GM21619 (cell line): Measurements from ENCODE around the gene CAPZA2.

Source experiments
- ATAC-seq: cut with Tn5 transposase; IDR thresholded peaks from one replicate; pipeline ENCODE4 v1.9.1; 2021; ENCODE audit not compliant: unreplicated experiment

The CAPZA2 gene

GRCh38 chr7:116861717-116862116 is 670 bp upstream of the CAPZA2 start:
- ATAC-seq, result no peak

DNA sequence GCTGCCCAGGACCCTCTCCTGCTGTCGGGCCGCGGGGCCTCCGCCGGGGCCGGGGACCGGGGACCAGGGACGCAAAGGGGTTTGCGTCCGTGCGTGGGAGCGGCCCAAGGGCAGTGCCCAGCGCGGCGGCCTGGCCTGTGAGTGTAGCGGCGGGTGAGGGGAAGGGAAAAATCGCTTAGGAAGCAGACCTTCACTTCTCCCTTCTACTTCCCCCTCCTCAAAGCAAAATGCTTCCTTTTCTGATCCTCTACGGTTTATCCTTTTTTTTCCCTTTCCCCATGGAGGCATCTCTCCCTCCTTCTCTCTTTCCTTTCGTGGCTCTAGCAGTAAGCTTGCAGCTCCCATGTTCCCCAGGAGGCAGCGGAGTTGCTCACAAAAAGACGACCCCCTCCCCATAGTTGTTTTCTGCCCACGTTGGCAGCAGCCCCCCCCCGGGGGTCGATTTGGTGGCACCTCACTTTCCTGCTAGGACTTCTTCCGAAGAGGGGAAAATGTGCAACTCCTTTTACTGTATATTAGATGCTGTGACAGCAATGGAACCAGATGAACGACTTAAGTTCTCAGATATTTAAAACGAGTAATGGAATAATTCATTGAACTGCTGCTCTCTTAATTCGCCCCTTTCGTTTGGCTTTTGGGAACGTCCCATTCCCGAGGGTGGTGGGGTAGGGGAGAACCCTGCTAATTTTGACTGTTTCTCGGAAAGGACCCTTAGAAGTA is 724 bp downstream of the CAPZA2 start:
- peak; percentile 0 for ATAC-seq

- no peak for ATAC-seq
These were observed 1.6 kb downstream of the CAPZA2 start for GRCh38 chr7:116863936-116864500.

GRCh38 chr7:116871061-116871700 is 8.8 kb downstream of the CAPZA2 start:
- no peak for ATAC-seq

DNA sequence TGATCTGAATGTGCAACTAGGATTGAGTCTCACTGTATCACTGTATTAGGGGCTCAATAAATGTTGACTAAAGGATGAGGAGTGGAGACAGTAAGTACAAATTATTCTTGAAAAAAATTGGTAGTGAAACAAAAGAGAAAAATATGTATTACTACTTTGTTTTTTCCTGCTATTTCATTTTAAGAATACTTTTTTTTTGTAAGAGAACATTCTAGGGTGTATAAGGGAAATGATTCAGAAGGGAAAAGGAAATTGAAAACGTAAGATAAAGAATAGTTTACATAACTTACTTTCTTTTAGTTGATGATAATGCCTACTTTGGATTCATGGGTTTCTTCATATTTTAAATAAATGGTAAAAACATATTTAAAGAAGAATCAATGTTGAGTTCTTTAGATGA is 9.6 kb downstream of the CAPZA2 start:
- no peak for ATAC-seq

GRCh38 chr7:116873619-116874018 is 11.2 kb downstream of the CAPZA2 start:
- ATAC-seq, result no peak

DNA sequence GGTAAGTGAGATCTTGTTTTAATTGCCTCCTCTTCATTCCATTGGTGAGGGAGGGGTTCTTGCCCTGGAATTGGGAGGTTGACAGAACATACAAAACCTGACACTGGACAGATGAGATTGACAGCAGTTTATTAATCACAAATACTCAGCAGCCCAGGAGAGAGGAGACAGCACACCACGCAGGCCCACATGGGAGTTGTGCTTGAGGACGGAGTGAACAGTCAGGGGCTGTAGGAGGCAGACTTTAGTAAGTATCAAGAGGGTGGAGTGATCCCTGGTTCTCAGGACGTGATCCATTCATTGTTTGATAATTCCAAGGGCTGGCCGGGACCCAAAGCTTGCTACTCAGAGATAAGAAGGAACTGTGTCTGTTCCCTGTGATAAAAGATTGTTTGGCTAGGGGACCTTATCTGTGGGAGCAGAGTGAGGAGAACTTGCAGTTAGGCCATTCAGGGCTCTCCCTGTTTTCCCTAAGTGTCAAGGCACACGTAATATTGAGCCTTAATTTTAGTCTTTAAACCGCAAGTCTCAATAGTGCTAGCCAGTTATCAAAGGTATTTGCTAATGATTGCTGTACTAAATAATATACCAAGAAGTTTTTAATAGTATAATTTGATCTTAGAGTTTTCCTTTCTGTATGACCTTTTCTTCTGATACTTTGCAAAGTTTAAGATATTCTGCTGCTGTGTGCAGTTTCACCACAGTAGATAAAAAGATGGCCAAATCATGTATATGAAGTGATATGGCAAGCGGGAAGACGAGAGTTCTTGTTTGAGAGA is 14.5 kb downstream of the CAPZA2 start:
- no peak for ATAC-seq

- ATAC-seq, result no peak
These were observed 15.2 kb downstream of the CAPZA2 start for GRCh38 chr7:116877443-116878217.

- no peak for ATAC-seq
These were observed 22.3 kb downstream of the CAPZA2 start for GRCh38 chr7:116884691-116885090.

GRCh38 chr7:116885724-116886123 is 23.3 kb downstream of the CAPZA2 start:
- ATAC-seq, result no peak

DNA sequence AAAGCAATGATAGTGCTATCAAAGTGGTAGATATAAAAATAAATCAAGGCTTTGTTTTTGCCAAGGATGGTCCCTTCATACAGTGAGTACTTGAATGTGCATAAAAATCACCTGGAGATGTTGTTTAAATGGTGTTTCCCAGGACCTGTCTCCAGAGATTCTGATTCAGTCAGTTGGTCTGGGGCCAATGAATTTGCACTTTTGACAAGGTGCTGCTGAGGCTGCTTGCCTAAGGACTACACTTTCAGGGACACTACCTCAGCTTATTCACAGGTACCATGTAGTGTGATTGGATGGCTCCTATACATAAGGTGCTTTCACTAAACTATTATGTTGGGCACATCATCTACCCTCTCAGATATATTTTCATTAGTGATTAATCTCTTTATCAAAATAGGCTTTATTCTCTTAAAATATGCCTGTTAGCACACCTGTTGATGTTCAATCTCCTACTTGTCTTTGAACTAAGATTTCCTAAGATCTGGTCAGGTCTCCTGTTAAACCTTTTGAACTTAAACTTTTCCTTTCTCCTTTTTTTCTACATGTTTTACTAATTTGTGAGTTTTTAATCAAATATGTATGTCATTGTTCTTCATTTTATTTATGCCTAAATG is 24.3 kb downstream of the CAPZA2 start:
- ATAC-seq, result no peak

DNA sequence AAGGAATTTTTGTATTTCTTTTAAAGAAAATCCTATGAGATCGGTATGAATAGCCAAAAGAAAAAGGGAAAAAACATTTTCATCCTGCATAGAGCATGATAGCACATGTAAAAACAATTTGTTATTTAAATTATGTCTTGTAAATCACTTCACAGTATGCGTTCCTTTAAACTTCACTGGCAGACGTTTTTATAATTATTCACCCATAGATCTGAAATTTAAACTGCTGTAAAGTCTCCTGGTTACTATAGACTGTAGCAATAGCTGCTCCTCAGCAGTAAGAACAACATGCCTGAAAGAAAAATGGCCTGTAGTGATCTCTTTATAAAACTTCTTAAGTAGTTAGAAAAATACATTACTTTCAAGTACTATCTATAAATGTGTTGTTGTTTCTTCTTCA is 26.5 kb downstream of the CAPZA2 start:
- no peak for ATAC-seq

DNA sequence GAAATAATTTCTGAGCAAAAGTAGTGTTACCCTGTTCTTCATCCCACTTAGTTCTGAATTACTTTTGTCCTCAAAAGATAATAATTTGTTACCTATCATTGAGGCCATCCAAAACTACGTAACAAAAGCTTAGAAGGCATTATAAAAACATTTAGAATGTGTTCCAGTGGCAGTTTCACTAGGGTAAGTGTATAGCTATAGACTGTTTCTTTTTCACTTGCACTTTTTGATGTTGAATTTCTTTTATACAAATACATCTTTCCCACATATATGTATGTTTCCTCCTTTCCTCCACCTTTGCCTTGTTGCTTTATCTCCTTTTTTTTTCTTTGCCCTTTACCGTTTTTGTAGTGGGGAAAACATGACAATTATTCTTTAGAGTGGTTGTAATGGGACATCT is 33.5 kb downstream of the CAPZA2 start:
- no peak for ATAC-seq

DNA sequence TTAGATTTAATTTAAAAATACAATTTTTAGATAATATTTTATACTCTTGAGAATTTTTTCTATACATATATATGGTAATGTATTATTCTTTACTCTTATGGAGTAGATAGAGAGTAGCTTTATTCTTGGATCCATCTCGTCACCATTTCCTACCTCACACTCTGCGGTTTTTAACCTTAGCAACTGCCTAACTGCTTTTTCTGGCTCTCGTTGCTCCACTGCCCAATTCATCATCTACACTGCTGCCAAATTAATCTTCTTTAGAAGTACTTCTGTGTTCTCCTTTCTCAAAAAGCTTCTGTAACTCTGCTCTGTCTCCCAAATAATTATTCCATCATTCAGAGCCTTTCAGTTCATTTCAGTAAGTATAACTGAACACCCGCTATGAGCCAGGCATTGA is 35.3 kb downstream of the CAPZA2 start:
- ATAC-seq, result no peak

DNA sequence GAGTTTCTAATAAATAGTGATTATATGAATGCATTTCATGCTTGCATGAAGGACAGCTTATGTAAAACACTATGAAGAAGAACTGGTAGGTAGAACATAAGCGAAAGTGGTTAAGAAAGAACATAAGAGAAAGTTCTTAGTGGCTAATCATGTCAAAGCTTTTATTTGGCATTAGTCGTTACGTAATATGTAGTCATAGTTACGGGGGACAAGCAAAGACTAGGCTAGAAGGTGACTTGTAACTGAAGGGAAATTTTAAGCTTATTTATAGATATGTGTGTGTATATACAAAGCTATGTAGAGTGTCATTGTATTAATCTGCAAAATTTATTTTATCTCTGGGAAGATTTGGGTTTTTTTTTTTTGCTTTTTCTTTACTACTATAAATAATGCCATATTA is 36.9 kb downstream of the CAPZA2 start:
- ATAC-seq, result no peak

- ATAC-seq, result no peak
These were observed 38.8 kb downstream of the CAPZA2 start for GRCh38 chr7:116901143-116901542.

GRCh38 chr7:116902867-116903266 is 40.5 kb downstream of the CAPZA2 start:
- ATAC-seq, result no peak

- ATAC-seq, result no peak
These were observed 44.0 kb downstream of the CAPZA2 start for GRCh38 chr7:116906391-116906790.

GRCh38 chr7:116910383-116910782 is 48.0 kb downstream of the CAPZA2 start:
- ATAC-seq, result no peak

DNA sequence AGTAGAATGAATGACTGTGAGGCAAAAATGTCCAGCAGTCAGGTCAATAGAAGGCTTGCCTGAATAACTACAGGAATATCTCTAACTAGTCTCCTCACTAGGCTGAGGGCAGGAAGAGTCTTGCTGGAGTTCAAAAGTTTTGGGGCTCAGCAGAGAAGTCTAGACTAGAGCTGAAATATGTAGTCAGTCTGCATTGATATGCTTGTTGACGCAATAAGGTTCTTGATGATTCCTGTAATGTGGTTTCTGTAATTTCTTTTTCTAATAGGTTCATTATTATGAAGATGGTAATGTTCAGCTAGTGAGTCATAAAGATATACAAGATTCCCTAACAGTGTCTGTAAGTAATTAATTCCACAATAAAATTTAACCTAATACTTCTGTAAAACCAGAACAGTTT is 49.4 kb downstream of the CAPZA2 start:
- ATAC-seq, result no peak
